GM19025 (cell line): ENCODE data around the gene ANKRD53.

Experiments
- ATAC-seq: cut with Tn5 transposase; IDR thresholded peaks from one replicate; pipeline ENCODE4 v1.9.1; 2021; ENCODE audit warnings: mild to moderate bottlenecking, low read depth, moderate library complexity; ENCODE audit not compliant: unreplicated experiment

ANKRD53 gene, protein sequence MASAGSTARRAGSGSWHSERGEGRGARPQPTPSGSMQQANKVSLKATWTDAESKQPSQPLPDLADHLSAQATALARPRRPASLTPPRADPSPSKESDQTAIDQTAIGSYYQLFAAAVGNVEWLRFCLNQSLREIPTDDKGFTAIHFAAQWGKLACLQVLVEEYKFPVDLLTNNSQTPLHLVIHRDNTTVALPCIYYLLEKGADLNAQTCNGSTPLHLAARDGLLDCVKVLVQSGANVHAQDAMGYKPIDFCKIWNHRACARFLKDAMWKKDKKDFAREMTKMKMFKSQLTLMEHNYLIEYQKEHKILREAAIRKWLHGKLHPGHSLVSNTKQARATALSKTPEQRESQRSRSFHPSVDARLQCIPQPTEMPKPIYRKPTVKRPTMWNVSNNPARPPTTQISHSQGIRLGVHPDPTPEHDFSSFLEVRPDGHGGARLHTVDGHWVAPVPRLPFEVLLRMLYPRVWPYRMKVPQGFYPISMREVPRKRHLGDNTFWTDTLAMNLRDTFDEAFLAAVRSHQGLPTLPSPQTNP

DNA sequence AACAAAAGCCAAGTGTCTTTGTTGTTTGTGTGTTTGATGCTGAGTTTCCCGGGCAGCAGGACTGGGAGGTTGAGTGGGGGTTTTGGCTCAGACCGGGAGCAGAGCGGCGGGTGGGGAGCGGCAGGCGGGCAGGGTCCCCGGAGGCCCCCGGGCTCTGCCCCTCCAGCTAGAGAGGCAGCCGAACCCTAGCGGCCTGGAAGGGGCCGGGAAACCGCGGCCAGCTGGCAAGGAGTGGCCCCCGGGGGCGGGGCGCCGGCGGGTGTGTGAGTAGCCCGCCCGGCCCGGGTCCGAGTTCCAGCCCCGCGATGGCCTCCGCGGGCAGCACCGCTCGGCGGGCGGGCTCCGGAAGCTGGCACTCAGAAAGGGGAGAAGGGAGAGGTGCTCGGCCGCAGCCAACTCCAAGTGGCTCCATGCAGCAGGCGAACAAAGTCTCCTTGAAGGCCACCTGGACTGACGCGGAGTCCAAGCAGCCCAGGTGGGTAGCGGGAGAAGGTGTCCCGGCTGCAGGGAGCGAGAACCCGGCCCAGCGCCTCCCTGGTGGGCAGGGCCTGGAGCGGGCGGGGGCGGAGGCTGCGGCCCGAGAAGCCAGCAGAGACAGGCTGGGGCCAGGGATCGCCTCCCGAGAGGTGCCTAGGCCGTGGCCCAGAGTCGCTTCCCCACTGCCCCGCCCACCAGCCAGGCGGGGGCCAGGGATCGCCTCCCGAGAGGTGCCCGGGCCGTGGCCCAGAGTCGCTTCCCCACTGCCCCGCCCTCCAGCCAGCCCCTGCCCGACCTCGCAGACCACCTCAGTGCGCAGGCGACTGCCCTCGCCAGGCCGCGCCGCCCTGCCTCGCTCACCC, at the start of gene ANKRD53:
Gene ANKRD53 (plus strand): TSS at position 290 of the 839 bp plus-strand sequence. CDS start 16 bp downstream, at position 306.
- no peak for ATAC-seq

DNA sequence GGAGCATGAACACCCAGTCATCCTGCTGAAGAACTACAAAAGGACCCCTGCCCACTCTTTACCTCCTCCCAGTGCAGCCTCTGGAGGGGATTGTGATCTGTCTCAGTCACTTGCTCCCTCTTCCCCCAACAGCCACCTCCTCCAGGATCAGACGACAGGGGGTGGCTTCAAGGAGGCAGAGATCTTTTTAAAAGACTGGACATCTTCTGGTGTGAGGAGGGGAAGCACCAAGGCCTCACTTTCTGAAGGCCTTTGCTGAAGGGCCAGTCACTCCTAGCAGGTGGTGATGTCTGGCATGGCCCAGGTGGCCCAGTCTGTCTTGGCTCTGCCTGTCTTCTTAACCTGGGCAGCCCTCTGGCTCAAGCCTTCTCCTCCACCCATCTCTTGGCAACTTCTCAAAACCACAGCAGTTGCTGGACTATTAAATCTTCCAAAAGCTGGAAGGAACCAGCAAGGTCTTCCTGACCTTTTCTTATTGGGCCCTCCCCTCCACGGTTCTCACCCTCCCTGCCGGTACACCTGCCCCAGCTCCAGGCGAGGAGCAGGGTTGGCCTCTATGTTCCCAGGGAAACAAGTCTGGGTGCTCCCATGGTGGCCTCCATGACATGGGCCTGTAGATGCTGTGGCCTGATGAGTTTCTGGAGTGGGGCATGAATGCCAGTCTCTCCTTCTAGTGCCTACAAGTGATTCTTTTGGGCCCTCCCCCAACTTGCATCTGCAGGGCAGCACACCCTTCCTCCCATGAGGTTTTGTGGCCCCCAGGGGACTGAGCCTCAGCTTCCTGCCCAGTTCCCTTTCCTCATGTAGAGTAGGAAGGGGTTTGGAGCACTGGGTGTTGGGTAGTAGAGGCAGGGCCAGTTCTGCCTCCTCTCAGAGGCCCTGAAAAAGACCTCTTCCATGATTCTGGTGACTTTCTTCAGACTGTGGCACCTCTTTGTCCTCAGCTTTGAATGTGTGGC, 47.8 kb upstream of the ANKRD53 start:
- ATAC-seq = no peak

DNA sequence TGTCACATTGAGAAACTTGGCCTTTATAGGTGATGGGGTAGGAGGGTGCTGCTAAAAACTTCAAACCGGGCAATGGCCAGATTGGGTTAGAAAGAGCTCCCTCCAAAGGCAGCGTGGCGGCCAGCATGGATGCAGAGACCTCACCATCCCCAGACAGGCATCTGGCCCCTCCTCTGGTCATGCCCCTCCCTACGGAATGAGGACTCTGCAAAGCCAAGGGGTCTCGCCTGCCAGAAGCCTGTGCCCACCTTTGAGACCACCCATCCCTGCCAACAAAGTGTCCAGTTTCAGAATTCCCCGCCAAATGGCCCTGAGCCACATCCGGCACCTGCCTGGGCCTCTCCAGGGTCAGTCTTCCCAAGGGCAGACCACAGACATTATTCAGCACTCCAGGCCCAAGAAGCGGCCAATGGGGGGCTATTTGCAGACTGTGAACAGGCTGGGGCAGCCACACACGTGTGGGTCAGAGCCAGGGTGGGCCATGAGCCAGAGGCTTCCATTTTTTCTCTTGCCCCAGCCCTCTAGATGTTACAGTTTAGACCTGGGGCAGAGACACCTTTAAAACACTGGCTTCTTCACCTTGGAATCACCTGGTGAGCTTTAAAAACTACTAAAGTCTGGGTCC, 46.9 kb upstream of the ANKRD53 start:
- ATAC-seq = no peak

DNA sequence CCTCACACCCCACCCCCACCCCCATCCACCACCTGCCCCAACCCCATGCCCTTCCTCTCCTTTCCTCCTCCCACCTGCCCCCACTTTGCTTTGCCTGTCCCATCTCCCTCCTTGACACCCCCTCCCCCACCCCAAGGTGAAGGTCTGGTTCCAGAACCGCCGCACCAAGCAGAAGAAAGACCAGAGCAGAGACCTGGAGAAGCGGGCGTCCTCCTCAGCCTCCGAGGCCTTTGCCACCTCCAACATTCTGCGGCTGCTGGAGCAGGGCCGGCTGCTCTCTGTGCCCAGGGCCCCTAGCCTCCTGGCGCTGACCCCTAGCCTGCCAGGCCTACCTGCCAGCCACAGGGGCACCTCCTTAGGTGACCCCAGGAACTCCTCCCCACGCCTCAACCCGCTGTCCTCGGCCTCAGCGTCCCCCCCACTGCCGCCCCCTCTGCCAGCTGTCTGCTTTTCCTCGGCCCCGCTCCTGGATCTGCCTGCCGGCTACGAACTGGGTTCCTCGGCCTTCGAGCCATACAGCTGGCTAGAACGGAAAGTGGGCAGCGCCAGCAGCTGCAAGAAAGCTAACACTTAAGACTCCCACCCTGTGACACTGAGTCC, 45.7 kb upstream of the ANKRD53 start:
- no peak for ATAC-seq

DNA sequence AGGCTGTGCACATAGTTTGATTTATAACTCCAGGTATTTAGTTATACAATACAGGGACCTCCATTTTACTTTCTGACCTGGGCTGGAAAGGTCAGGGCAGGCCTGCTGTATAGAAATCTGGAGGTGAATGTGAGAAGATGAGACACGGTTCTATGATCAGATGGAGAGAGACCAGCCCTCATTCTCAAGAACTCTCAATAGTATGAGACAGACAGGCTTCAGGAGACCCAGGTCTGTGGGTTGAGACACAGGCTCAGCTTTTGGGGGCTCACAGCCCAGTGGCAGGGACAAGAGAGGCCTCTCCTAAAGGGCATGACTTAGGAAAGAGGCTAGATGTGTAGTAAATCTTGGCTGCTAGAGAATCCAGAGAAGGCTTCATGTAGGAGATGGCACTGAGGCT, 43.4 kb upstream of the ANKRD53 start:
- ATAC-seq = no peak

DNA sequence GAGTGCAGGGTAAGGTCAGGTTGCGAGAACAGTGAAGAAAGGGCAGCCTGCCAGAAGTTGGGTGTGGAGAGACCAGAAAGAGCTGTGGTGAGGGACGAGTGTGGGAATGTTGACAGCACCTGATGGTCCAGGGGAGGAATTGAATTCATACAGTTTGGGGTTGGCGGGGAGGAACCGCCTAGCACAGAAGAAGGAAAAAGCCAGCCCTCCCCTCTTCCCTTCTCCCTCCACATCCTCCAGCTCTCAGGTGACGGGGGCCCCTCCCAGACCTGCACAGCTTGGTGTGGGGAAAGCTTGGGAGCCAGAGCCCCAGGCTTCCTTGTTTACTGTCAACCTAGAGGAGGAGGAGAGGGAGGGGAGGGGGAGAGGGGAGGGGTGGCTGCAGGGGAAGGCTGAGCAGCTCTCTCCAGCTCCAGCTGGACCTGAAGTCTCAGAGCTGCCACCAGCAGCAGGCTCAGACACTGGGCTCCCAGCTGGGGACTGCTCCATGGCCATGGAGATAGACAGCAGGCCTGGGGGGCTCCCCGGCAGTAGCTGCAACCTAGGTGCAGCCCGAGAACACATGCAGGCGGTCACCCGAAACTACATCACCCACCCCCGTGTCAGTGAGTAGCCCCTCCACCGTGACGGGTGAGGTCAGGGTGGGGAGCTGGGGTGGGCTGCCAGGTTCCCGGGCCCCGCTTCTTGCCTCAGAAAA, 42.8 kb upstream of the ANKRD53 start, which contains the start of gene ATP6V1B1:
Gene ATP6V1B1 (plus strand): TSS at position 433 of the 697 bp plus-strand sequence. CDS start 55 bp downstream, at position 488.
- ATAC-seq = no peak

DNA sequence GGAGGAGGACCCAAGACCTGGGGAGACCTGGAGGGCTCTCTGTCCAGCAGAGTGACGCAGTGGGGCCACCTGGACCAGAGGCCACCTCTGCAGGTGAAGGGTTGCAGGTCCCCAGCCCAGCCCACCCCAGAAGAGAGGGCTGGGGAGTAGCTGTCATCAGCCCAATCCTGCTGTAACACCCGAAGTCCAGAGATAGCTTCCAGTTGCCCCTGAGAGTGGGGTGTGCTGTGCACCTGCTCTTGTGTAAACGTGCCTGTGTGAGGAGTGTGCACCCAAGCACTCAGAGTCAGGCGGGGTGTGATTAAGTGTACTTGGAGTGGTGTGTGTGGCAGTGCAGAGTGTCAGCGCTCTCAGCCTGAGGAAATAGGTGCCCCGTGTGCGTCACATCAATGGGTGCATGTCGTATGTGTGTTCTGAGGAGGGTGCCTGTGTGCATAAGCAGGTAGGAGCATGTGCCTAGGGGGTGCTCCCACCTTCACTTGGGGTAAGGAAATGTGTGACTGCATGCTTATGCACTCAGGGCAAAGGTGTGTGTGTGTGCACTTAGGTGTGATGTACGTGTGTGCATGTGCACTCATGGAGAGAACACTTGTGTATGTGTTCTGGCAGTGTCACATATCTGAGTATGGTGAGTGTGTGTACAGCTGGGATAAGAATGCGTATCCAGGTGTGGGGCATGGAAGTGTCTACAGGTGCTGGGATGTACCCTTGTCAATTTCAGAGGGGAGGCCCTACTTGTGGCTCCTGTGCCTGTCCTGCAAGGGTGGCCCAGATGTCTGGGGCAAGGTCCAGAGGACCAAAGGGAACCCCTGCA, 42.1 kb upstream of the ANKRD53 start:
- ATAC-seq = no peak

DNA sequence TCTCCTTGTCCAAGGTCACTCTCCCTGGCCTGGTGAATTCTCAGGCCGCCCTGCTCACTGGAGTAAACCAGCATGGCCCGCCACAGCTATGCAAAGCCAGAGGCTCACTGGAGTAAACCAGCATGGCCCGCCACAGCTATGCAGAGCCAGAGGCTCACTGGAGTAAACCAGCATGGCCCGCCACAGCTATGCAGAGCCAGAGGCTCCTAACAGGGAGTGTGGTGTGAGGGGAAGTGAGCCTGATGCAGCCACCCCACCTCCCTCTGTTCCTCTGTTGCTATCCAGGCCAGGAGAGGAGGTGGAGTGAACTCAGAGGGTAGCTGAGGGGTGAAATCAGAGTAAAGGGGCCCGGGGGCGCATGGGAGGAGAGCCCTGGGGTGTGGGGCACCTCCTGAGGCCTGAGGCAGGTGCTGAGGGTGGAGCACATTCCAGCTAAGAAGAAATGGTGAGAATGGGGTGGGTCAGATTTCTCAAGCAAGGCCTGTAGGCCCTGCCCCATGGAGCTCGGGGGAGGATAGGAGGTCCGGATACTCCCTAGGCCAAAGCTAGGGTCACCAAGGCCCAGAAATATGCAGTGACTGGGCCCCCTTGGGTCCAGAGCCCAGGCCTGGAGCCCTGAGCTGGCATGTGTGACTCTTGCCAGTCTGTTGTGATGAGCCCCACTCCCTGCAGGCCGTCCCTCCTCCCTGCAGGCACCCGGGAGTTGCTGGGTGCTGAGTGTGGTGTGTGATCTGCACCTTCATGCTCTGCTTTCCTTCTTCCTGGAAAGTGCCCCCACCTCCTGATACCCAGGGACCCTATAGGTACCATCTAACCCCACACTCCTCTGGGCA, 41.2 kb upstream of the ANKRD53 start:
- no peak for ATAC-seq

DNA sequence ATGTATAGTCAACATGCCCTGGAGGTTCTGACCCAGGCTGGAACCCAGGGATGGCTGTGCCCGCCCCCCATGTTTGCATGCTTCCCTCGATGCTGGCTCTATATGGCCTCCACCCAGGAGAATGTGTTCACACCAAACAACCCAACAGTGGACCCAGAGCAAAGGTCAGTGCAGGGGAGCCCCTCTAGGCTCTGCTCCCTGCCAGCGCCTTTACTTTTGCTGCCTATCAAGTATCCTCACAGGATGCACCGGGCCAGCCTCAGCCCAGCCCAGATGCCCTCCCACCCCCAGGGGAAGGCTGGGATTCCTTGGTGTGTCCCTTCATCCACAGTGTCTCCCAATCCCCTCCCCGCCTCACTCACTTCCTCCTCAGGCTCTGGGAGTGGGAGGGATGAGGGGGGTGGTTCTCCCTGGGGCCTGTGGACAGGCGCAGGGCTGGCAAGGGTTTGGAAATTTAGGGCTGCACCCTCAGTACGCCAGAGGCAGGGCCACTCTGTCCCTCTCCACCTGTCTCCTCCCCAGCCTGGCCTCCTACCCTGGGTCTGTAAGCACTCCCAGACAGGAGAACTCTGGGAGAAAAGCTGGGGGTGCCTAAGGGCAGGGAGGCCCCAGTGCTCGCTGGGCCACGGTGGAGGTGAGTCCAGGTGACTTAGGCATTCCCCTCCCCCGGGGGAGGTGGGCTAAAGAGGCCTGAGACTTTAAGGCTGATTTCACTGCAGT, 40.4 kb upstream of the ANKRD53 start:
- no peak for ATAC-seq

DNA sequence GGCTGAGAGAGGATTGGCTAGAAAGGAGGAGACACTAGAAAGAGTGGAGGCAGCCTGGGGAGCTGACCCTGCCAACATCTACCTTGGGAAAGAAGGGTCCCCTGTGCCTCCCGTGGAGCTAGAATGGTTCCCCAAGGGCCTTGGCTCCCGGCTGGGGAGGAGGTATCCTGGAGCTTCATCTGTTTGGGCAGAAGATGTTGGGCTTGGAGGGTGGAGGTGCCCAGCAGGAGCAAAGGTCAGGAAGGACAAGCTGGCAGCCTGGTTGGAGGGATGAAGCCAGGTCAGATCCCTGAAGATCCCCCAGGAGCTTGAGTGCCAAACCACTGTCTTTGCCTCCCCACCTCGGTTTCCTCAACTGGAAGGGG, 39.9 kb upstream of the ANKRD53 start:
- ATAC-seq = no peak

DNA sequence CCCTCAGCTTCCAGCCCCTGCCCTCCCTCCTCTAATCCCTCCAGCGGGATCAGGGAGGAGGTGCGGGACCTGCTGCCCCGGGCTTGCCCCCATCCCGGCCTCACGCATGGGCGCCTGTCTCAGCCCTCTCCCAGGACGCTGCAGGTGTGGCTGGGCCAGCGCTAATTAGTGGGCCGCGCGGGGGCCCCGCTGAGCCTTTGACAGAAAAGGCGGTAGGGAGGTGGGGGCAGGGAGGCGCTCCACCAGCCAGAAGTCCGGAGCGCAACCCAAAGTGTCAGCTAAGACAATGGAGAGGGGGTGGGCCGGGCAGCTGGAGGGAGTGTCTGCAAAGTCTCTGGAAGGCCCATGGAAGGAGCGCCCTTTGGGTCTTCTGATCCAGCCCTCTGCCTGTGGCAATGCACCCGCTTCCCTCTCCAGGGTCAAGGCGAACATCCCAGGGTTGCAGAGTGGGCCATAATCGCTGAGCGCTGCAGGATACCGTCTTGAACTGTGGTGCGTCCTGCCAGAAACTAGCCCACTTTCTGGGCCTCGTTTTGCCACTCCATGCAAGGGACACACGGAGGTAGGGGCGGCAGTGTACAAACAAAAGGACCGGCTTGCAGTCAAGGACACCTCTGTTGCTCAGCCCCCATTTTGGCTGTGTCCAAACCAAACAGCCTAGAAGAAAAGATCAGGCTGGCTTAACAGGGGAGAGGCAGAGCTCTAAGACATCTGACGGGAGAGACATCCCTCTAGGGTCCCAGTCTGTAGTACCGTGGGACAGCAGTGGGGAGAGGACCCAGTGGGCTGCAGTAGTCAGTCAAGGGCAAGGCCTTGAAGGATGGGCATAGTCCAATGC, 39.2 kb upstream of the ANKRD53 start:
- ATAC-seq = no peak

DNA sequence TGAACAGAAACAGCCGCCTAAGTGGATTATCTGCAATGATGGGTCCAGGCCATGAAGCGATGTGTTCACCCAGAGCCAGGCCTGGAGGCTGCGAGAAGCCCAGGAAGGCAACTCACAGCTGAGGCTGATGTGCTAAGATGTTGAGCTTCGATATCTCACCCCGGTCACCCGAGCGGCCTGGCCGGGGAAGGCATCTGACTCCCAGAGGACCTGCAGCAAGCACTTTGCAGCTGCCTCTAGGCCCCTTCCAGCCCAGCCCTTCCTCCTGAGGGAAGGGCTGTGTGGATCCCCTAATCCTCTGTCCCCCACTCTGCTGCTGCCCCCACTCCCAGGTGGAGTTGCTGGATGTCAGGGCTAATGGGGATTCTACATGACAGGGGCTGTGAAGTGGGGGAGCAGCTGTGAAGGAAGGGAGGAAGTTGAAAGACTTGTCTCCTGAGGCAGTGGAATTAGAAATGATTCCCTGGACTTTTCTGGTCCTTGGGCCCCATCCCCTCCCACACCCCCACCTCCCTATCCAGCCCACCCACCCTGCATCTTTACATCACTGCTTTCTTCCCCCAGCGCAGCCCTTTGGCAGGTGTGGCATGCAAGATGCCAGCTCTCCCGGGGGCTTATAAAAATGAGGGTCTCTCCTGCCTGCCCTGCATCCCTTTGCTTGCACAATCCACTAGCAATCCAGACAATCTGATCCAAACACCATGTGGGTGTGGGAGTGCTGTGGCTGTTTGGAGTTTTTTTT, 38.4 kb upstream of the ANKRD53 start:
- ATAC-seq = no peak

DNA sequence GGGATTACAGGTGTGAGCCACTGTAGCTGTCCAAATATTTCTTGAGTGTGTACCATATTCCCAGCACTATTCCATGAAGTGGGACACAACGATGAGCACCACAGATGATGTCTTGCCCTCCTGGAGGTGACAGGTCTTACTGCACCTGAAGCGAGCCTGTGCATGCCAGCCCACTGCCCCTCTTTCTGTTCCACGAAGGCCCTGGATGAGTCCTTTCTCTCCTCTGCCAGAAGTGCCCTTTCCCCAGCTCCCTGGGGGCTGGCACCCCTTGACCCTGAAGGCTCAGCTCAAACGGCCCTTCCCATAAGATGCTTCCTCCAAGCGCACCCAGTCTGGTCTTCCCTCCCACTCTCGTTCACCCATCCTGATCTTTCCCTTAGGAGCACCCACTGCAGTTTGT, 37.2 kb upstream of the ANKRD53 start:
- ATAC-seq = no peak

DNA sequence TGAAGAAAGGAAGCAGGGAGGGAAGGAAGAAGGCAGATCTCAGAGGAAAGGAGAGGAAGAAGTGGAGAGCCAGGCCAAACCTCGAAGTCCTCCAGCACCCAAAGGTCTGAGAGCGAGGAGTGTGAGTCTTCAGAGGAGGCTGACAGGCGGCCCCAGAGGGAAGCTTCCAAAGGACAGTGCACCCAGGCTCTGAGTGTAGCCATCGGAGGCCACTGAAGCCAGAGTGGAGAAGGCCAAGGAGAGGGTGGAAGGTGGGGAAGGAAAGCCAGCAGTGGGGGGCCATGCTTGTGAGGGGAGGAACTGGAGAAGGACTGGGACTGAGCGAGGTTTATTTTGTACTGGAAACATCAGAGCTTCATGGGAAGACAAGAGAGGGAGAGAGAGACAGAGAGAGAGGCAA, 36.7 kb upstream of the ANKRD53 start:
- no peak for ATAC-seq
